Smooth muscle cell (in vitro differentiated cells): ENCODE results near the gene HTT. TPM values are rescaled to one million over a fixed set of nuclear protein-coding genes. Genes with fewer than 3 reads are reported as not detected.

Experiments
- DNase-seq: peaks from one replicate; lab custom pipeline; 2025; ENCODE audit not compliant: unreplicated experiment; lab: John Stamatoyannopoulos, UW
- H2AFZ ChIP-seq: fragments of 200-600 bp; sonication (generic); 2 replicates; pipeline ENCODE4 v1.6.0; 2016; ENCODE audit warnings: antibody characterized with exemption, low read depth, mild to moderate bottlenecking
- H3F3A ChIP-seq: fragments of 200-600 bp; sonication (generic); 2 replicates; pipeline ENCODE4 v1.6.0; 2017; ENCODE audit warnings: antibody characterized with exemption, low read depth
- H3K27ac ChIP-seq: fragments of 200-600 bp; sonication (generic); 2 replicates; pipeline ENCODE4 v1.5.1; 2016; ENCODE audit warnings: low read depth, mild to moderate bottlenecking
- H3K27me3 ChIP-seq: fragments of 200-600 bp; sonication (generic); 2 replicates; pipeline ENCODE4 v1.6.1; 2016; ENCODE audit warnings: low read depth, mild to moderate bottlenecking
- H3K36me3 ChIP-seq: fragments of 200-600 bp; sonication (generic); 2 replicates; pipeline ENCODE4 v1.5.1; 2016; ENCODE audit warnings: low read depth
- H3K4me1 ChIP-seq: fragments of 200-600 bp; sonication (generic); 2 replicates; pipeline ENCODE4 v1.5.1; 2016; ENCODE audit warnings: low read depth
- H3K4me2 ChIP-seq: fragments of 200-600 bp; sonication (generic); 2 replicates; pipeline ENCODE4 v1.6.0; 2016; ENCODE audit warnings: mild to moderate bottlenecking
- H3K4me3 ChIP-seq: fragments of 200-600 bp; sonication (generic); 2 replicates; pipeline ENCODE4 v1.5.1; 2016; ENCODE audit warnings: mild to moderate bottlenecking
- H3K79me2 ChIP-seq: fragments of 200-600 bp; sonication (generic); 2 replicates; pipeline ENCODE4 v1.6.0; 2016; ENCODE audit warnings: low read depth, mild to moderate bottlenecking
- H3K9ac ChIP-seq: fragments of 200-600 bp; sonication (generic); 2 replicates; pipeline ENCODE4 v1.6.0; 2016; ENCODE audit warnings: low read depth
- H3K9me3 ChIP-seq: fragments of 200-600 bp; sonication (generic); replicated peaks from 2 replicates; pipeline ENCODE4 v1.5.1; 2016; ENCODE audit warnings: low read depth
- H4K20me1 ChIP-seq: fragments of 200-600 bp; sonication (generic); 2 replicates; pipeline ENCODE4 v1.6.0; 2016; ENCODE audit warnings: low read depth
- CTCF ChIP-seq: fragments of 200-600 bp; sonication (generic); IDR thresholded peaks from 2 replicates; pipeline ENCODE4 v1.5.1; 2017; ENCODE audit warnings: borderline replicate concordance, mild to moderate bottlenecking, antibody characterized with exemption; ENCODE audit not compliant: insufficient read depth, poor library complexity, severe bottlenecking
- WGBS: methylation state at CpG from one replicate; pipeline ENCODE4 v1.1.7; 2016; ENCODE audit warnings: low lambda C conversion rate; 5-methylcytosine and 5-hydroxymethylcytosine counted together
- polyA plus RNA-seq: library from polyadenylated mRNA; unstranded; fragments of >200 nt; fragmentation: Nextera tagmentation; extraction: Ambion mirVana; gene quantifications from 2 replicates; pipeline ENCODE4 v1.2.1, GENCODE V29; 2016
- total RNA-seq: library from RNA; depleted of rRNA; stranded (reverse); fragments of >200 nt; gene quantifications from 2 replicates; pipeline ENCODE4 v1.2.3, GENCODE V29; 2014

Gene HTT
- total and polyA plus RNA-seq, 2 experiments from 2014 or later = 7.1 to 16.4 TPM

DNA sequence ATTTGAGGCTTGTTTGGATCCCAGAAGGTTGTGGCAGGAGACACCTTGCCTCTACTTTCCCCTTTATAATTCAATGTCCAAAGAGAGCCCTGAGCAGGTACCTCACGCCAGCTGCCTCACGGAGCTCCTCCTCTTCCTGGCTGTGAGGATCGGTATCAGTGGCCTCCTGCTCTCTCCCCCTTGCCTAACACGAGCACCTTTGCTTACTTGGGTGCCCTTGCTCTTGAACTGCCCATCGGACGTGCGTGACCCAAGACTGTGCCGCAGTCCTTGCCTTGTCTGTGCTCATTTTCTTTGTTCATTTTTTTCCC, 146.7 kb downstream of the HTT start:
- H3K4me1 ChIP-seq = no peaks in the 10 kb centered on the region
- H3K9me3 ChIP-seq = no peaks in the 10 kb centered on the region
- no peak overlapping the region for H3K27ac ChIP-seq
- H3K4me3 ChIP-seq = no peak overlapping the region
- no peak for TF ChIP-seq CTCF
- no peaks in the 10 kb centered on the region for H3K27me3 ChIP-seq
- WGBS = 97% methylated on average over 8 of the region's 8 CpGs
- H3K4me2 ChIP-seq = no peak overlapping the region
- DNase-seq = no peak
- H3K79me2 ChIP-seq = no peaks in the 10 kb centered on the region
- peaks cover 6% of the 10 kb centered on the region for H3K36me3 ChIP-seq
- H4K20me1 ChIP-seq = no peaks in the 10 kb centered on the region
- H3K9ac ChIP-seq = no peak overlapping the region
- no peak overlapping the region for H2AFZ ChIP-seq
- H3F3A ChIP-seq = no peaks in the 10 kb centered on the region

DNA sequence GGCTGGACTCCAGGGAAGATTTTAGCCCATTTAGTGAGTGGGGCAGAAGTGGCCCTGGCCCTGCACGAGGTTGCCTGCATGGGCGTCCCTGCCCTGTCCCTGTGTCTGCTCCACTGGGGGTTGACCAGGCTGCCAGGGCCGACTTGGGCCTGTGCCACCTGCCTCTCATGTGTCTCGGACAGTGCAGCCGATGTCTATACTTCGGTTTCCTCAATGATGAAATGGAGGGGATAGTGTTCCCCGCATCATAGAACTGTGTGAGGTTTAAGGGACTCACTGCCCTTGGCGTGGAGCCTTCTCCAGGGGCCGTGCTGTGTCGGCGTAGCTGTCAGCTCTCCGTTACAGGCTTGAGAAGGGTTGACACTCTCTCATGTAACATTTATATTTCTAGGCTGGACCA, 147.5 kb downstream of the HTT start:
- WGBS = 96% methylated on average over 12 of the region's 12 CpGs
- H3K4me3 ChIP-seq = no peak overlapping the region
- no peak for DNase-seq
- H3K27ac ChIP-seq = no peak overlapping the region
- H3K27me3 ChIP-seq = no peaks in the 10 kb centered on the region
- no peaks in the 10 kb centered on the region for H4K20me1 ChIP-seq
- no peaks in the 10 kb centered on the region for H3K9me3 ChIP-seq
- no peak overlapping the region for H3K9ac ChIP-seq
- H2AFZ ChIP-seq = no peak overlapping the region
- H3K36me3 ChIP-seq = peaks cover 6% of the 10 kb centered on the region
- H3K4me1 ChIP-seq = no peaks in the 10 kb centered on the region
- no peaks in the 10 kb centered on the region for H3F3A ChIP-seq
- no peaks in the 10 kb centered on the region for H3K79me2 ChIP-seq
- no peak overlapping the region for H3K4me2 ChIP-seq
- TF ChIP-seq CTCF = no peak

DNA sequence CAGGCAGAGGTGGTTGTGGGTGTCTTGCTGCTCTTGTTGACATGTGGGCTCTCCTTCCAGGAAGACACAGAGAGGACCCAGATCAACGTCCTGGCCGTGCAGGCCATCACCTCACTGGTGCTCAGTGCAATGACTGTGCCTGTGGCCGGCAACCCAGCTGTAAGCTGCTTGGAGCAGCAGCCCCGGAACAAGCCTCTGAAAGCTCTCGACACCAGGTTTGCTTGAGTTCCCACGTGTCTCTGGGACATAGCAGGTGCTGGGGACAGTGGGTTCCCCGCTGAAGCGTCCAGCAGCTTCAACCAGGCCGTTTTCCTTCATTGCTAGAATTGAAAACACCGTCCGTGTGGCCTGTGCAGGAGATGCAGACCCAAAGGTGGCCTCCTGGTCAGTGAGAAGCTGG, 148.9 kb downstream of the HTT start:
- no peak for DNase-seq

More for the DNA sequence above, 148.9 kb downstream of the HTT start:
- no peaks in the 10 kb centered on the region for H3K79me2 ChIP-seq
- no peak overlapping the region for H3K4me3 ChIP-seq
- no peak for TF ChIP-seq CTCF
- no peaks in the 10 kb centered on the region for H3K4me1 ChIP-seq
- no peak overlapping the region for H3K9ac ChIP-seq
- H3K4me2 ChIP-seq = no peak overlapping the region
- no peaks in the 10 kb centered on the region for H3K27me3 ChIP-seq
- no peaks in the 10 kb centered on the region for H3F3A ChIP-seq
- no peak overlapping the region for H3K27ac ChIP-seq
- H2AFZ ChIP-seq = no peak overlapping the region
- 97% methylated on average over 11 of the region's 11 CpGs for WGBS
- peaks cover 6% of the 10 kb centered on the region for H3K36me3 ChIP-seq
- no peaks in the 10 kb centered on the region for H3K9me3 ChIP-seq
- no peaks in the 10 kb centered on the region for H4K20me1 ChIP-seq
